Articular chondrocyte of knee joint (primary cell): ENCODE measurements around the gene PAPLN. TPM values are rescaled to one million over a fixed set of nuclear protein-coding genes. Genes with fewer than 3 reads are reported as not detected.

Experiments used
- small RNA-seq: library from RNA; depleted of rRNA; stranded (forward); fragments of <200 nt; gene quantifications from one replicate; pipeline ENCODE3, GENCODE V24; 2012
- total RNA-seq: library from RNA; depleted of rRNA; stranded (reverse); fragments of >200 nt; gene quantifications from 2 replicates; pipeline ENCODE4 v1.2.3, GENCODE V29; 2012

The PAPLN gene
- 15.0 and 15.4 TPM in 2 replicates for total RNA-seq

GRCh38 chr14:73237219-73237785 is at the start of gene PAPLN:
TSS of gene PAPLN (plus strand) at chr14:73237506. CDS start at chr14:73239779, 2,273 bp downstream.

Small RNA genes within 50 kb of the gene (small RNA-seq; reads per million reads assigned to genes)
- not detected for gene AC004858.1
- not detected for gene RNU6-419P

Other genes with a start within 250 kb of the PAPLN start
- gene ZFYVE1, start 210.4 kb upstream of the PAPLN start, total RNA-seq: 28.7 and 30.5 TPM in 2 replicates
- 53.1 and 57.1 TPM in 2 replicates for gene RBM25, start 179.0 kb upstream of the PAPLN start, total RNA-seq
- 68.7 and 71.9 TPM in 2 replicates for gene PSEN1, start 101.0 kb upstream of the PAPLN start, total RNA-seq
- gene NUMB, start 221.0 kb downstream of the PAPLN start, total RNA-seq: 44.4 and 48.1 TPM in 2 replicates